Stimulated activated CD4-positive, alpha-beta T cell treated with anti-CD3 and anti-CD28 coated beads, Interleukin-1b, Interleukin-23, amount 100 ng/mL, for 24 hours (primary cell): ENCODE data around the gene STARD5.

ENCODE experiments used
- DNase-seq, 4 experiments: peaks; one replicate each; pipeline ENCODE4 v3.0.0-alpha.2; 2020; ENCODE audit warnings: low read depth in 4 of 4, low spot score in 1 of 4

Gene STARD5

DNA sequence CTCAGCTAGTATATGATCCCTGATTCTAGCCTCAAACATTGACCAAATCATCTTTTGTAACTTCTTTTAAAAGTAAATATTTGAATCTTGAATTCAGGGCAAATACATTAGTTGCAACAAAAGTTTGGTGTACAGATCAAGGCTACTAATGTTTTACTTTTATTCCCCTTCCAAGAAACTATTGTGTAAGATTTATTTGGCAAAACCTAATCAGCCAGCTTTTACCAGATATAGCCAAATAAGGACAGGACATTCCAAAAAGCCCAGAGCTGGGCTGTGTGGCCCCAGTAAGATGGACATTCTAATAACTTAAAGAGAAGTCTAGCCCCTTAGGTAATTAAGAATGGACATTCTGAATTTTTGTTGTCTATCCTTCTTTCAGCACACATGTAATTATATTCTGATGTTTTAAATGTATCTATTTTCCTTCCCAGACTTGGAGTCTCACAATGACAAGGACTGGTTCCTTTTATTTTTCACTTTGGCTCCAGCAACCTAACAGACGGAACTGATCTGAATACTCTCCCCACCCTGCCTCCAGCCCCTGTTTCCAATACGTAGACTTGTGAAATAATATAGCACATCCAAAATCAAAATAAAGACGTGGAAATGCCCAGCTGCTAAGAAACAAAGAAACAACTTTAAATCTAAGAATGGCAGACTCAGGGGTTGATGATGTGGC, 48.1 kb downstream of the STARD5 start:
- DNase-seq: no peak

GRCh38 chr15:81274931-81275707, 48.8 kb downstream of the STARD5 start:
- DNase-seq: peak in 3 of 4 experiments; percentile 69 to 75 (median 73)

DNA sequence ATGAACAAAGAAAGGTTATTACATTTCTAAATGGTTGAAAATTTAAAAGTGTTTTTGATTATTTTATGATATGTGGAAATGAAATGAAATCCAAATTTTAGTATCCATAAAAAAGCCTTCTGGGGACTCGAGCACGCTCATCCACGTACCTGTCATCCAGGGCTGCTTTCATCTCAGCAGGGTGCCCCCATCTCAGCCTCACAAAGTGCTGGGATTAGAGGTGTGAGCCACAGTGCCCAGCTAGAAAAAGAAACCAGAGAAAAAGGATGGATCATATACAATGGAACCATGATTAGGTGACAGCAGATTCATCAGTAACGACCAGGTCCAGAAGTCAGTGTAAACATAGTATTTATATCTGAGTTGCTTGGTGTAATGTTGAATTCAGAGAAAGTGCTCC, 49.7 kb downstream of the STARD5 start:
- no peak for DNase-seq

DNA sequence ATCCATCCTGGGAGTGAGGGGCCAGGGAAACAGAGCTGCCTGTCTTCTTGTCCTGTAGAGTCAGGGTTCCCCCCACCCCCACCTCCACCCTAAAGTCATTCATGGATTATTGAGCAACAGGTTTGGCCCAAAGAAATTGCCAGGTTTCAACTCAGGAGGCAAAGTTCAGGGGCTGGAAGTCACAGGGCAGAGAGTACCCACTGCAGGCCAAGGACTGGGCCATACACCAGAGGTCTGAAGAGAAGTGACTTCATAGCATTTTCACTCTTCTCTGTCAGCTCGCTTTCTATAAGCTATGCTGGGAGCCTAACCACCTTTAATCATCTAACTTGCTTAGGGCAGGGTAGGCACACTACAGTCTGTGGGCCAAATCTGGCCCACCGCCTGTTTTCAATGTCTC, 50.1 kb downstream of the STARD5 start:
- DNase-seq: no peak

DNA sequence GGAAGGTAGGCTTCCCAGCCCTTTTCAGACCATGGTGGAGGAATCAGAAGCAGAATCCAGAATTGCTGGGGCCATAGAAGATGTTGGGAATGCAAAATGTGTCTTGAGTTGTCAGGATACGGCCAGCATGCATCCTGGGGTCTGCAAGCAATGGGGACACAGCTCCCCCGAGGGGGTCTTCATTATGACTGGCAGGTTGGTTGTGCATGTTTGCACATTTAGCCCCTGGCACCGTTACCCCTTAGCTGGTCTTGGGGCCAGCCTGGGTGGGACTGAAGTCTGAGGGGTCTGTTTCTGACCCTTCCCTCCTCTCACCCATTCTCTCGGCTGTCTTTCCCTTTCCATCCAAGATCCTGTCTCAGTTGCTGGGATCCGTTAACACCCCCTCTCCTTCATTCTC, 50.7 kb downstream of the STARD5 start:
- DNase-seq: no peak

- DNase-seq: no peak
Measured at GRCh38 chr15:81271761-81272644, 51.9 kb downstream of the STARD5 start.

DNA sequence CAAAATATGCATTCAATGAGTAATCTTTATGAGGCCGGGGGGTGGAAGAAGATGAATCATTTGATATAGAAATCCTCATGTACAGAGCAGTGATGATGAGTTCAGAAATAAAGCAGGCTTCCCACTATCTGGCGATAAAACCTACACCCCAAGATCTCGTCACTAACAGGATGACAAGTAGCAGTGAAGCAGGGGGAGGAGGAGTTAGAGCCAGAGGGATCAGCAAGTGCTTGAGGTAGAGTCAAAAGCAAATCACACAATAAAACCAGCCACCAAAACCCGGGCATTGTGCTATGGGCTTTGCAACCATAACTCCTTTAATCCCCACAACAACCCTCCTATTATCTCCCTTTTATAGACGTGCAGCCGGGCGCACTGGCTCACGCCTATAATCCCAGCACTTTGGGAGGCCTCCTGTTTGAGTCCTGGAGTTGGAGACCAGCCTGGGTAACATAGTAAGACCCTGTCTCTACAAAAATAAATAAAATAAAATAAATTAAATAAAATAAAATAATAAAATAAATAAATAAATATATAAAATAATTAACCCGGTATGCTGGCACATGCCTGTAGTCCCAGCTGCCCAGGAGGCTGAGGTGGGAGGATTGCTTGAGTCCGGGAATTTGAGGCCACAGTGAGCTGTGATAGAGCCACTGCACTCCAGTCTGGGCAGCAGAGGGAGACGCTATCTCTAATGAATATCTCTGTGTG, 53.0 kb downstream of the STARD5 start:
- no peak for DNase-seq

GRCh38 chr15:81270188-81270587, 53.8 kb downstream of the STARD5 start:
- no peak for DNase-seq

DNA sequence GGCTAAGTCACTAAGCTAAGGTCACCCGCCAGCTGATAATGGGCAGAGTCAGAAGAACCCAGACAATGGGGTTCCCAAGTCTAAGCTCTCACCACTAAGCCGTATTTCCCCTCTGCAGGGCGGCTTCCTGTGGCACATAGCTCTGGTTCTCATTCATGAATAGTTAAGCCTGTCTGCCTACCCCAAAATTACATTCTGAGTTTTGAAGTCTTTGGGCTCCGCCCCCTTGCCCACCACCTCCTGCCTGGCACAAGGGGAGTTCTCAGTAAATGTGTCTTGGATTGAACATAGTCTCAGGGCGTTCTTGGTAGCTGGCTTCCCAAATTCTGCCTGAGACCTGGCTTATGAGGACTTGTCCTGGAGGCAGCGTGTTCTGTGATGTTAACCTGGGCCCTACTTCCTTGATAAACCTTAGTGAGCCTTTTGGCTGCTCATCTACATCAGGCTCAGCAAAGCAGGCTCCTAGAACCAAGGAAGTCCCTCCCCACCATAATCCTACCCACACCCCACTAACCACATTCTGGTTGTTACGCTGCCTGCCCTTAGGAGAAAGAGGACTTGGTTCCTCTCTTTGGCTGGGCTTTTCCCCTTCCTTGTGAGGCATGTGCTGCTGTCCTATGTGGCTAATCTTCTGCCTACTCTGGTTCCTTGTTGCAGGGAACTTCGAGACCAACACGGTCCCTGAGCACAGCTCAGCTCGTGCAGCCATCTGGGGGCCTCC, 54.9 kb downstream of the STARD5 start:
- DNase-seq: no peak

DNA sequence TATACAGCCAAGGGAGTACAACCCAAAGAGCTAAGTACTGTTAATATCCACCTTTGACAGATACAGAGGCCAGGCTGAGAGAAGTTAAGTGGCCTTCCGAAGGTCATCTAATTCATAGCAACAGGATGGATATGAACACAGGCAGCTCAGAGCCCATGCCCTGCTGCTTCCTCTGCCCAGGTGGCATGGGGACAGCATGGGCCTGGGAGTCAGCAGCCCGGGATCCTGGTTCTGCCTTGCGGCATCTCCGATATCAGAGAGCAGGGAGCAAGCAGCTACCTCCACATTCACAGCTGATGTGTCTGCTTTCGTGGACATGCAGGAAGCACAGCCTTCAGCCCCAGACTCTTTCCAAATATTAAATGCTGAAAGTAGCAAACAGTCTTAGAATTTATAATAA, 55.6 kb downstream of the STARD5 start:
- no peak for DNase-seq

DNA sequence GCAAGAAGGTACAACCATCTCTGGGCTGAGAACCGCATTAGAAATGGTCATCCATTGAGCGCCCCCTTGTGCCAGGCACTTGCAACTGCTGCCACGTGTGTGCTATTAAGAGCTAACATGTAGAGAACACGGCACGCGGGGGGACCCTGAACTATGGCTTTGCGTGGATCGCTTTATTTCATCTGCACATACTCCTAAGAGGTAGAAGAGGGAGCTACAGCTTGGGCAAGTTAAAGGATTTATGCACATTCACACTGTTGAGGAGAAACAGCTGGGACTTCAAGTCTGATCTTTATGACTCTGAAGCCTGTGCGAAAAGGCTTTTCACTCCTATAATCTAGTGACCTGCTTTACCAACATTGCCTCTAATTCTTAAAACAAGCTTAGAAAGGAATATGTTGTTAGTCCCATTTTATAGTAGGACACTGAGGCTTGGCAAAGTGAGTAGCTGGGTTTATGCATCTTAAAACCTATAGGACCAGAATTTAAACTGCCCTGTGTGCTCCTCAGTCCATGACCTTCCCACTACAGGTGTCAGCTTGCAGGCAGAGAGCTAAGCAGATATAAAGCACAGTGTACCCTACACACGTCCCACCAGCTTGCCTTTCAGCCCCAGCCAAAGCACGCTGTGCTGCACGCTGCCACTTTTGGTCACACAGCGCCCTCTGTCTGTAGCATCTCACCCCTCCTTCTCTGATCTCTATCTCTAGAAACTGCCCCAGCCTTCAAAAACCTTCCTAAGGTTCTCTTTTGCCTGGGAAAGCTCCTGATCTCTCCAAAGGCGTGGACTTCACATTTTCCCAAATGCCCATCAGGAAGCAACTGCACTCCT, 57.8 kb downstream of the STARD5 start:
- peak; percentile 74 to 90 (median 80) for DNase-seq

DNA sequence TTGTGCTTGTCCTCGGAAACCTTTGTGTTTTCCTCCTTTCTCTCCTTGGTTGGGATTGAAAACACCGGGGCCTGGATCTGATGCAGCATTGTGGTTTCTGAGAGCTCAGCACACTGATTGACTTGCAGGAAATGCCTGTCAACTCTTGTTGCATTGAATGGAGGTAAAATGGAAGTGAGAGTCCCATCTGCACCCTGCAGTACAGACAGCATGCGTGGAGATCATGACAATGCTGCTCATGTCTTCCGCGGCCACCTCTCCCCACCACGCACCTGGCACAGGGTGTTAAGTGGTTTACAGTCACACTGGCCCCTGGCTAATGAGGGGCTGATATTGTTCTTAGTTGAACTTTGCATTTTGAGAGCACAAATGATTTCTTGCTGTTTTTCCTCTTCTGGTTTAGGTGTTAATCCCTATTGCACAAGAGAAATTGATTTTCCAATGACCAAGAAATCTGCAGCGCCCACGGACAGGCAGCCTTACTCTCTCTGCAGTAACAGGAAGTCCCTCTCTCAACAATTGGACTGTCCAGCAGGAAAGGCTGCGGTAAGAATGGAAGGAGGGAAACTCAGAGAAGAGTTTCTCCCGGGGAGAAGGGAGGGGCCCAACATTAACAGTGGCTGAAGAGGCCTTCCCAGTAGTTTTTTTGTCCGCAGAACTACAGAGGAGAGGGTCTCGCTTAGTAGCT, 58.5 kb downstream of the STARD5 start:
- no peak for DNase-seq

- DNase-seq: no peak
Measured at GRCh38 chr15:81264072-81264857, 59.7 kb downstream of the STARD5 start.

DNA sequence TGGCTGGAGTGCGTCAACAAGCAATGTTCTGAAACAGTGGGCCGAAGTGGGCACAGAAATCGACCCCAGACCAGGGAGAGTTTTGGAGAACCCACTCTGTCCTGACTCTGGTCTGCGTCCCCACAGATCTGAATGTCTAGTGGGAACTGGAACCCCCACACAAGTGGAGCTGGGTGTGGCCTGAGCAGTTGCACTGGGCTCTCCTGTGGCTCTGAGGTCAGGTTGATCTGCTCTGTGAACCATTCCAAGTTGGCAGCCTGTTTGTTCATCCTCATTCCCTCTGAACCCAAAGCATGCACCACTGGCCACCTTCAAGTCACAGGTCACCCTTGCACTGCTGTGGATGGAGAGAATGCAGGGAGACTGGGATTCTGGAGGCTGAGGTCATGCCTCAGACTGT, 60.5 kb downstream of the STARD5 start:
- DNase-seq: no peak

- DNase-seq: no peak
Measured at GRCh38 chr15:81261172-81261811, 62.6 kb downstream of the STARD5 start.

DNA sequence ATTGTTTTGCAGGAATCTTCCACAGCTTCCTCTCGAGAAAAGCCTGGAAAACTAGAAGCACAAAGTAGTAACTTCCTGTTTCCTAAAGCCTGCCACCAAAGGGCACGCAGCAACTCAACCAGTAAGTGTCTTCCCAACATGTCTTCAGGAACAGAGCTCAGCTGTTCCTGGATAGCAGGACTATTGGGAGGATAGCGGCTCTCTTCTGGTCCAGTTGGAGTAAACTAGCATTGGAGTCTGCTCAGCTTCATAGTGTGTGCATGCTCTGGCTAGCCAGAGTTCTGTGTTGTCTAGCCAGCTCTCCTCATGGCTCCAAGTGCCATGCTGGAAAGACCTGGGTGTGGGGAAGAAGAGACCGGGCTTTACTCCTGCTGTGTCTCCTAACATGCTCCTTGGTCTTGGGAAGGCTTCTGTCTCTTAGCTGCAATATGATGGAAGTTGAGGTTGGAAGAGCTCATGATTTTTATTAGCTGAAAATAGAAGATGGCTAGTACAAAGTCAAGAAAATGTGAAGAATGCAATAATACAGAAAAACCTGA, 64.1 kb downstream of the STARD5 start:
- DNase-seq: no peak
